ENCODE measurements around the gene UPK1A. TPM values are rescaled to one million over a fixed set of nuclear protein-coding genes. Genes with fewer than 3 reads are reported as not detected.

The UPK1A gene
- total and polyA plus RNA-seq, 9 of the 15 experiments (the other 6 are each of a cell fraction or from before 2014, with no cell fraction given) = 0.06 to 0.13 TPM; not detected in 7

DNA sequence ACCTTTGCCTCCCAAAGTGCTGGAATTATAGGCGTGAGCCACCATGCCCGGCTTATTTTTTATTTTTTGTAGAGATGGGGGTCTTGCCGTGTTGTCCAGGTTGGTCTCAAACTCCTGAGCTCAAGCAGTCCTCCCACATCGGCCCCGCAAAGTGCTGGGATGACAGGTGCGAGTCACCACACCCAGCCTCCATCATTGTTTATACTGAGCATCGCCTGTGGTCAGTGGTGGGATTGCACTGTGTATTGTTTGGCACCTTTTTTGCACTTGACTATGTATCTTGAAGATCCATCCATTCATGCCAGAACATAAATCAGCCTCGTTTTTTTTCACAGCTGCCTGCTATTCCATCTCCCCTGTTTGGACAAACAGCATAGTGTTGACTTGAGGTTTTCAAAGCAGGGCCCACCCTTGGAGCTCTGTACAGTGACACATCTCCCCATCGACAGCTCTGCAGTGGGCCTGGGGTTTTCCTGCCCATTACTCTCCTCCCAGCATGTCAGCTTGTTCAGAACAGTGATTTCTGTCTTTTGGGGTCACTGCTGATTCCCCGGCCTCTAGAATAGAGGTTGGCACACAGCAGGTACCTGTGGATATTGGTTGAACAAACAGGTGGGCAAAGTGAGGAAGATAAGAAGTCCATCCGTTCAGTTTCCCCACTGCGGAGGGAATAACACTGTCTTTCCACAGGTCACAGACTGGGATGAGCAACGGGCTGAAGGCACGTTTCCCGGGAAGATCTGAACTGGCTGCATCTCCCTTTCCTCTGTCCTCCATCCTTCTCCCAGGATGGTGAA is 8.2 kb upstream of the UPK1A start:
- DNase-seq (ENCODE audit: extremely low read depth in 1 of 4, low spot score in 3 of 4) (peak in 1 of 4 experiments; percentile 19), FAIRE-seq (peak; percentile 63), ATAC-seq (peak; percentile 84)
- no peaks in the 10 kb centered on the region for H3K9me3 ChIP-seq (replicated peaks; ENCODE audit: control insufficient read depth, insufficient read depth, low read depth, low read length)
- 0 out of 4 replicates have a peak, but pooled peaks of 1 of the 2 experiments have one; percentile 5 for TF ChIP-seq RAD21 (CRISPR knock-in tag; conservative IDR thresholded peaks at IDR 0.05 in 1 of 2, IDR thresholded peaks at IDR 0.05 in 1 of 2)
- TF ChIP-seq SIX5 (IDR thresholded peaks at IDR 0.05; ENCODE audit: borderline replicate concordance in 1 of 2, insufficient read depth in 1 of 2, low read depth in 1 of 2, low read length in 2 of 2) = no peak
- TF ChIP-seq, protein P1, sequence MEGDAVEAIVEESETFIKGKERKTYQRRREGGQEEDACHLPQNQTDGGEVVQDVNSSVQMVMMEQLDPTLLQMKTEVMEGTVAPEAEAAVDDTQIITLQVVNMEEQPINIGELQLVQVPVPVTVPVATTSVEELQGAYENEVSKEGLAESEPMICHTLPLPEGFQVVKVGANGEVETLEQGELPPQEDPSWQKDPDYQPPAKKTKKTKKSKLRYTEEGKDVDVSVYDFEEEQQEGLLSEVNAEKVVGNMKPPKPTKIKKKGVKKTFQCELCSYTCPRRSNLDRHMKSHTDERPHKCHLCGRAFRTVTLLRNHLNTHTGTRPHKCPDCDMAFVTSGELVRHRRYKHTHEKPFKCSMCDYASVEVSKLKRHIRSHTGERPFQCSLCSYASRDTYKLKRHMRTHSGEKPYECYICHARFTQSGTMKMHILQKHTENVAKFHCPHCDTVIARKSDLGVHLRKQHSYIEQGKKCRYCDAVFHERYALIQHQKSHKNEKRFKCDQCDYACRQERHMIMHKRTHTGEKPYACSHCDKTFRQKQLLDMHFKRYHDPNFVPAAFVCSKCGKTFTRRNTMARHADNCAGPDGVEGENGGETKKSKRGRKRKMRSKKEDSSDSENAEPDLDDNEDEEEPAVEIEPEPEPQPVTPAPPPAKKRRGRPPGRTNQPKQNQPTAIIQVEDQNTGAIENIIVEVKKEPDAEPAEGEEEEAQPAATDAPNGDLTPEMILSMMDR (IDR thresholded peaks at IDR 0.05 in 2 of 3, conservative IDR thresholded peaks at IDR 0.05 in 1 of 3; ENCODE audit: insufficient read depth in 2 of 3, low read depth in 1 of 3, low read length in 3 of 3) = peak in 1 of 3 experiments; percentile 29; a peak in 2 of 6 replicates
- no peak for TF ChIP-seq KHSRP (IDR thresholded peaks at IDR 0.05)
- H2AFZ ChIP-seq (ENCODE audit: low read depth, low read length) = no peak overlapping the region
- H3K9ac ChIP-seq (ENCODE audit: insufficient read depth in 1 of 2, low read depth in 2 of 2, low read length in 2 of 2) = no peak overlapping the region
- peaks cover 6% of the 10 kb centered on the region for H4K20me1 ChIP-seq (replicated peaks; ENCODE audit: control insufficient read depth, insufficient read depth, low read length)
- peaks cover 49% of the 10 kb centered on the region; the same call in 2 of the 3 replicates for H3K36me3 ChIP-seq (ENCODE audit: control insufficient read depth, insufficient read depth, low read length)
- ChIA-PET CTCF (ENCODE audit: low intra/inter-chr PET ratio) (no interaction called here), POLR2A (interaction anchor here (1.2 to 3.7 kb wide), 4 partner anchors 10 to 16 kb away, joined by 3 to 14 read pairs (median 8); partner anchors contain the start of gene COX6B1)
- H3K4me2 ChIP-seq (ENCODE audit: insufficient read depth, low read length) = no peak overlapping the region
- H3K79me2 ChIP-seq (ENCODE audit: control insufficient read depth, insufficient read depth, low read length) = no peaks in the 10 kb centered on the region
- H3K4me3 ChIP-seq = no peak overlapping the region
- no peaks in the 10 kb centered on the region for H3K9me1 ChIP-seq (ENCODE audit: control insufficient read depth, insufficient read depth, low read length)
- intact Hi-C loops (cut with micrococcal nuclease) = no loop called here
- no peaks in the 10 kb centered on the region for H3K4me1 ChIP-seq (replicated peaks in 1 of 2; ENCODE audit: control insufficient read depth in 2 of 2, insufficient read depth in 2 of 2, low read length in 2 of 2)
- BruUV-seq (replicated peaks) = no TSS peak
- no peaks in the 10 kb centered on the region for H3K27me3 ChIP-seq (ENCODE audit: control insufficient read depth in 2 of 2, insufficient read depth in 2 of 2, low read length in 2 of 2)
- 83% methylated on average over 15 of the region's 15 CpGs for WGBS (ENCODE audit: insufficient coverage, low coverage, missing lambda C conversion rate)
- in situ Hi-C loops (cut with MboI) = no loop called here
- H3K27ac ChIP-seq (ENCODE audit: extremely low read depth, low read depth, low read length) = no peak overlapping the region

Measured in K562 (cell line).